ENCODE data around the gene ATP6V1B1. TPM values are rescaled to one million over a fixed set of nuclear protein-coding genes. Genes with fewer than 3 reads are reported as not detected.

ATP6V1B1 gene
- total and polyA plus RNA-seq, 2 of the 13 experiments (the other 11 are each of a cell fraction or from before 2014, with no cell fraction given), result 0.58 to 1.6 TPM

GRCh38 chr2:70994699-70995425 is 59.2 kb downstream of the ATP6V1B1 start, which contains the start of gene TEX261 (continued):
- no peak for TF ChIP-seq SMAD1 (CRISPR knock-in tag; IDR thresholded peaks at IDR 0.05; ENCODE audit: borderline replicate concordance, low read depth)
- TF ChIP-seq MED8 (CRISPR knock-in tag; IDR thresholded peaks at IDR 0.05; ENCODE audit: insufficient replicate concordance), result peak; percentile 78
- TF ChIP-seq MIER3 (CRISPR knock-in tag; IDR thresholded peaks at IDR 0.05; ENCODE audit: borderline replicate concordance), result peak; percentile 55; the same call in 1 of the 2 replicates
- TF ChIP-seq CBX1 (IDR thresholded peaks at IDR 0.05; ENCODE audit: low read depth), result peak; percentile 58
- TF ChIP-seq MXD1 (CRISPR knock-in tag; IDR thresholded peaks at IDR 0.05), result 0 out of 2 replicates have a peak, but pooled peaks have one; percentile 4
- no peak for TF ChIP-seq ATF7 (IDR thresholded peaks at IDR 0.05)
- no peak for TF ChIP-seq ATF7 (CRISPR knock-in tag; IDR thresholded peaks at IDR 0.05)
- peak; percentile 21; the same call in 1 of the 2 replicates for TF ChIP-seq FOXA3 (CRISPR knock-in tag; IDR thresholded peaks at IDR 0.05)
- TF ChIP-seq PCBP2 (optimal IDR thresholded peaks at IDR 0.05; ENCODE audit: low read depth, low read length, poor library complexity, severe bottlenecking), result no peak
- peak; percentile 62; the same call in 1 of the 2 replicates for TF ChIP-seq ZNF547 (CRISPR knock-in tag; IDR thresholded peaks at IDR 0.05)
- TF ChIP-seq ZNF317 (CRISPR knock-in tag; IDR thresholded peaks at IDR 0.05), result no peak
- no peak for TF ChIP-seq FOXM1 (CRISPR knock-in tag; IDR thresholded peaks at IDR 0.05)
- TF ChIP-seq ZGPAT (CRISPR knock-in tag; IDR thresholded peaks at IDR 0.05), result peak; percentile 65
- peak; percentile 45 for TF ChIP-seq SNAPC4 (CRISPR knock-in tag; IDR thresholded peaks at IDR 0.05)
- TF ChIP-seq YY1 (IDR thresholded peaks at IDR 0.05; ENCODE audit: insufficient read depth, insufficient replicate concordance, low read depth, low read length), result peak; percentile 84
- TF ChIP-seq ZNF766 (CRISPR knock-in tag; IDR thresholded peaks at IDR 0.05; ENCODE audit: borderline replicate concordance), result no peak
- peak; percentile 66 for TF ChIP-seq SALL1 (CRISPR knock-in tag; IDR thresholded peaks at IDR 0.05)
- peak; percentile 69; the same call in 1 of the 2 replicates for TF ChIP-seq ZNF770 (CRISPR knock-in tag; IDR thresholded peaks at IDR 0.05)
- TF ChIP-seq FOSL2 (CRISPR knock-in tag; IDR thresholded peaks at IDR 0.05), result peak; percentile 37; the same call in 1 of the 2 replicates

Measured in HepG2 (cell line).